RWPE2 (cell line): ENCODE measurements around the gene LRR1.
A peak's percentile ranks its signal among the peaks of the same experiment; 100 is the strongest.
"Not testable (repeated sequence)": the region's sequence is repeated elsewhere in the genome, so short reads cannot be mapped to it uniquely, and the experiment has no call there.

Experiments used
- ATAC-seq: fragments of 200-7000 bp; cut with Tn5 transposase; 3 replicates; pipeline ENCODE4 v1.9.1; 2021; ENCODE audit warnings: low read depth
- DNase-seq: peaks from one replicate; pipeline ENCODE4 v3.0.0-alpha.2; 2020; ENCODE audit warnings: low spot score
- H3K27ac ChIP-seq: fragments of 450-650 bp; 2 replicates; pipeline ENCODE4 v1.5.1; 2017; ENCODE audit warnings: mild to moderate bottlenecking; ENCODE audit not compliant: poor library complexity, severe bottlenecking
- H3K27me3 ChIP-seq: fragments of 250-450 bp; sonication (Bioruptor Pico); 2 replicates; pipeline ENCODE4 v1.5.1; 2021; ENCODE audit warnings: mild to moderate bottlenecking, moderate library complexity; ENCODE audit not compliant: insufficient read depth, poor library complexity, severe bottlenecking
- H3K36me3 ChIP-seq: fragments of 250-450 bp; sonication (Bioruptor Pico); 2 replicates; pipeline ENCODE4 v1.5.1; 2020; ENCODE audit warnings: low read depth, mild to moderate bottlenecking, moderate library complexity
- H3K4me1 ChIP-seq: fragments of 250-450 bp; sonication (Bioruptor Pico); 2 replicates; pipeline ENCODE4 v1.5.1; 2021; ENCODE audit warnings: mild to moderate bottlenecking, moderate library complexity; ENCODE audit not compliant: insufficient read depth, poor library complexity, severe bottlenecking
- H3K4me3 ChIP-seq: fragments of 250-450 bp; sonication (Bioruptor Pico); 2 replicates; pipeline ENCODE4 v1.5.1; 2021; ENCODE audit warnings: mild to moderate bottlenecking, moderate library complexity; ENCODE audit not compliant: severe bottlenecking
- H3K9me3 ChIP-seq: fragments of 250-450 bp; sonication (Bioruptor Pico); 2 replicates; pipeline ENCODE4 v1.5.1; 2021; ENCODE audit warnings: mild to moderate bottlenecking, moderate library complexity; ENCODE audit not compliant: severe bottlenecking
- CTCF ChIP-seq: fragments of 450-650 bp; IDR thresholded peaks from one replicate; pipeline ENCODE4 v1.5.1; 2017; ENCODE audit warnings: mild to moderate bottlenecking, moderate library complexity; ENCODE audit not compliant: poor library complexity, severe bottlenecking

LRR1 gene

GRCh38 chr14:49582113-49582977 lies 16.4 kb upstream of the LRR1 start:
- no peak overlapping the region for H3K4me3 ChIP-seq
- H3K27me3 ChIP-seq = no peaks in the 10 kb centered on the region
- DNase-seq (no peak), ATAC-seq (no peak)
- H3K4me1 ChIP-seq = peaks cover 25% of the 10 kb centered on the region
- peaks cover 70% of the 10 kb centered on the region for H3K36me3 ChIP-seq
- TF ChIP-seq CTCF = no peak
- H3K27ac ChIP-seq = peak overlapping the region; percentile 12
- H3K9me3 ChIP-seq = no peaks in the 10 kb centered on the region

GRCh38 chr14:49583629-49584028 lies 15.1 kb upstream of the LRR1 start:
- H3K27ac ChIP-seq = peak overlapping the region; percentile 71

GRCh38 chr14:49584058-49584457 lies 14.7 kb upstream of the LRR1 start:
- Histone ChIP-seq H3K4me3 (peak overlapping the region; percentile 83), H3K9me3 (no peaks in the 10 kb centered on the region), H3K36me3 (peaks cover 57% of the 10 kb centered on the region), H3K27ac (peak overlapping the region; percentile 71), H3K27me3 (no peaks in the 10 kb centered on the region), H3K4me1 (peaks cover 25% of the 10 kb centered on the region)
- TF ChIP-seq CTCF = no peak
- no peak for ATAC-seq
- no peak for DNase-seq

More at GRCh38 chr14:49583629-49584028, 15.1 kb upstream of the LRR1 start:
- no peaks in the 10 kb centered on the region for H3K27me3 ChIP-seq
- no peaks in the 10 kb centered on the region for H3K9me3 ChIP-seq
- H3K4me3 ChIP-seq = no peak overlapping the region
- peaks cover 25% of the 10 kb centered on the region for H3K4me1 ChIP-seq
- H3K36me3 ChIP-seq = peaks cover 61% of the 10 kb centered on the region
- DNase-seq (no peak), ATAC-seq (no peak)
- TF ChIP-seq CTCF = no peak

GRCh38 chr14:49584981-49585640 lies 13.6 kb upstream of the LRR1 start:
- not testable (repeated sequence) for DNase-seq, ATAC-seq, H3K9me3 ChIP-seq, H3K27me3 ChIP-seq
- H3K4me3 ChIP-seq = peak overlapping the region; percentile 83
- H3K36me3 ChIP-seq = peaks cover 49% of the 10 kb centered on the region
- H3K4me1 ChIP-seq = peaks cover 25% of the 10 kb centered on the region
- peak overlapping the region; percentile 71 for H3K27ac ChIP-seq

- DNase-seq (peak; percentile 98), ATAC-seq (peak; percentile 81)
- Histone ChIP-seq H3K9me3 (no peaks in the 10 kb centered on the region), H3K4me3 (peak within 1 kb of the TSS; percentile 83), H3K27ac (peak within 1 kb of the TSS; percentile 71), H3K36me3 (peaks cover 49% of the 10 kb centered on the region), H3K27me3 (no peaks in the 10 kb centered on the region), H3K4me1 (peaks cover 25% of the 10 kb centered on the region)
- no peak for TF ChIP-seq CTCF
Measured at GRCh38 chr14:49585803-49586672, 12.7 kb upstream of the LRR1 start, which contains the start of gene RPS29. RPS29 (minus strand) TSS chr14:49586380; CDS start chr14:49586346, 34 bp downstream.
